WERI-Rb-1 (cell line): ENCODE measurements around the gene GGT1.
"Not testable (repeated sequence)": the region's sequence is repeated elsewhere in the genome, so short reads cannot be mapped to it uniquely, and the experiment has no call there.

Source experiments
- DNase-seq: peaks from one replicate; pipeline ENCODE4 v3.0.0-alpha.2; 2020
- H3K27ac ChIP-seq: fragments of 250-450 bp; sonication (Bioruptor Pico); 2 replicates; pipeline ENCODE4 v1.5.1; 2020; ENCODE audit warnings: mild to moderate bottlenecking, moderate library complexity
- H3K27me3 ChIP-seq: fragments of 250-450 bp; sonication (Bioruptor Pico); 2 replicates; pipeline ENCODE4 v1.5.1; 2021; ENCODE audit warnings: mild to moderate bottlenecking, low read depth, moderate library complexity; ENCODE audit not compliant: insufficient read depth, severe bottlenecking
- H3K36me3 ChIP-seq: fragments of 250-450 bp; sonication (Bioruptor Pico); 2 replicates; pipeline ENCODE4 v1.5.1; 2020; ENCODE audit warnings: mild to moderate bottlenecking, moderate library complexity
- H3K4me3 ChIP-seq: 2 replicates; pipeline ENCODE4 v1.5.1; 2011; ENCODE audit warnings: low read depth, mild to moderate bottlenecking, control low read depth, low read length
- H3K9me3 ChIP-seq: fragments of 250-450 bp; sonication (Bioruptor Pico); 2 replicates; pipeline ENCODE4 v1.5.1; 2021; ENCODE audit warnings: mild to moderate bottlenecking, moderate library complexity; ENCODE audit not compliant: severe bottlenecking
- TF ChIP-seq, protein P1 (sequence below): IDR thresholded peaks from 2 replicates; pipeline ENCODE4 v1.5.1; 2011; ENCODE audit warnings: low read depth, mild to moderate bottlenecking, control low read depth, inconsistent platforms, low read length

GGT1 gene

DNA sequence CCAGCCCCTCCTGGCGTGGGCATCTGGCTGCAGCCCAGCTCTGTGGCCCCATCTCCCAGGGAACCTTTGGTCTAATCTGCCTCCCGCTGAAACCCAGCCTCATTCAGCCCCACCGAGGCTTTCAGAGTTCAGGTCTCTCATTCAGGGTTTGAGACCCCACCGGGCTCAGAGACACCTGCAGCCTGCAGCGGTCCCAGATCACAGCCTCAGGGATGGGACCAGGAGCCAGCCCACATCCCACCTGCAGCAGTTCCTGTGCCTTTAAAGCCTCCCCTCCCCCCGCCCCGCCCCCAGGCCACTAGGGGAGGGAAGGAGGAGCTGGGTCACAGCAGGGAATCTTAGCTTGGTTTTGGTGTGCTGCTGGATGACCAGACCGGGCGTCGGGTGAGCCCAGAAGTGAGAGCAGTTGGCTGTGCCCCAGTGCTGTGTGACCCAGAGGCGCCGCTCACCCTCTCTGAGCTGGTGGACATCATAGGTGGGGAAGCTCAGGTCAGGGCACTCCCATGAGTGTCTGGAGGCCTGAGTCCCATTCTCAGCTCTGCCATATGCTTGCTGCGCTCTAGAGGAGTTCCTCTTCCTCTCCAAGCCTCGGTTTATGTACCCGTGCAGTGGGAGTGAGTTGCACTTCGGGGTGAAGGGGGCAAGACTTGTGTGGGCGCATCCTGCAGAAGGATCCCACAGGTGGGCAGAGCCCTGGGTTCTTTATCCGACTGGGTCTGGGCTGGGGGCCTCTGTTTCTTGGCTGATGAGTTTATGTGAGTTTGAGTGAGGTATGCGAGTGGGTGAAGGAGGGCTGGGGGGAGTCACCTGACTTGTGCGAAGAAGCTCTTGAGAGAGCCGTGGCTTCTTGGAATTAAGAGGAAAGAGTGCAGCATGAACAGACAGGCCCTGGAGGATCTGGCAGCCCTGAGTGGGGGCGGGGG, at the start of gene GGT1:
TSS of gene GGT1 (plus strand) at position 347 of the 923 bp plus-strand sequence. CDS start 7,889 bp downstream, outside the sequence.
- DNase-seq: peak; percentile 73
- H3K9me3 ChIP-seq, H3K36me3 ChIP-seq, H3K27me3 ChIP-seq: not testable (repeated sequence)
- peak within 1 kb of the TSS; percentile 39 for H3K4me3 ChIP-seq
- peak within 1 kb of the TSS; percentile 93 for H3K27ac ChIP-seq

DNA sequence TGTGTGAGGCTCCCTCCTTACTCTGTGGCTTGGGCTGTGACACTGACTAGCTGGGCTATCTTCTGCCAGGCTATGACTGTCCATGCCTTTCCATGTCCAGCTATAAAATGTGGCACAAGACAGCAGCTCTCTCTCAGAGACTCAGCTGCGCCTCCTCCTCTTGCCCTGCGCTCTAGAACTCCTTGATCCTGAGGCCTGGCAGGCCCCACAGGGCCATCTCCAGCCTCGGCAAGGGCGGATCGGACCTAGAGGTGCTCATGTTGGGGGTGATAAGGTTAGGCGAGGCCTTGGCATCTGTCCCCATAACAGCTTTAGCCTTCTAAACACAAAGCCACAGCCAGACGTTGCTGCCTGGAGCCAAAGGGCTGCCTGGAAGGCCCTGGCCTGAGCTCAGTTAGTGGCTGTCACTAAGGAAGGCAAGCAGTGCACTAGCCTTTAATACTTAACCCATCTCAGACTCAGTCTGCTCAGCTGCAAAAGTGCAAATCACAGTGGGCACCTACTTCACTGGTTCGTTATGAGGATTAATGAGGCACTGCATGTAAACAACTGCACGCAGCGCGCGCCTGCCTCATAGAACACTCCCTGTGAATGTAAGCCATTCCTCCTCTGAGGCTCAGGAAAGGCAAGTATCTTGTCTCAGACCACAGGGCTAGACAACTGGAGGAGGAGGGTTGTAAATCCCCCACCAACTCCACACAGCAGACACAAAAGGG, 49.2 kb upstream of the GGT1 start:
- Histone ChIP-seq H3K27me3 (no peaks in the 10 kb centered on the region), H3K27ac (peak overlapping the region; percentile 88), H3K36me3 (peaks cover 45% of the 10 kb centered on the region), H3K4me3 (peak overlapping the region; percentile 84), H3K9me3 (no peaks in the 10 kb centered on the region)
- DNase-seq: no peak
- TF ChIP-seq, protein P1, sequence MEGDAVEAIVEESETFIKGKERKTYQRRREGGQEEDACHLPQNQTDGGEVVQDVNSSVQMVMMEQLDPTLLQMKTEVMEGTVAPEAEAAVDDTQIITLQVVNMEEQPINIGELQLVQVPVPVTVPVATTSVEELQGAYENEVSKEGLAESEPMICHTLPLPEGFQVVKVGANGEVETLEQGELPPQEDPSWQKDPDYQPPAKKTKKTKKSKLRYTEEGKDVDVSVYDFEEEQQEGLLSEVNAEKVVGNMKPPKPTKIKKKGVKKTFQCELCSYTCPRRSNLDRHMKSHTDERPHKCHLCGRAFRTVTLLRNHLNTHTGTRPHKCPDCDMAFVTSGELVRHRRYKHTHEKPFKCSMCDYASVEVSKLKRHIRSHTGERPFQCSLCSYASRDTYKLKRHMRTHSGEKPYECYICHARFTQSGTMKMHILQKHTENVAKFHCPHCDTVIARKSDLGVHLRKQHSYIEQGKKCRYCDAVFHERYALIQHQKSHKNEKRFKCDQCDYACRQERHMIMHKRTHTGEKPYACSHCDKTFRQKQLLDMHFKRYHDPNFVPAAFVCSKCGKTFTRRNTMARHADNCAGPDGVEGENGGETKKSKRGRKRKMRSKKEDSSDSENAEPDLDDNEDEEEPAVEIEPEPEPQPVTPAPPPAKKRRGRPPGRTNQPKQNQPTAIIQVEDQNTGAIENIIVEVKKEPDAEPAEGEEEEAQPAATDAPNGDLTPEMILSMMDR: no peak

DNA sequence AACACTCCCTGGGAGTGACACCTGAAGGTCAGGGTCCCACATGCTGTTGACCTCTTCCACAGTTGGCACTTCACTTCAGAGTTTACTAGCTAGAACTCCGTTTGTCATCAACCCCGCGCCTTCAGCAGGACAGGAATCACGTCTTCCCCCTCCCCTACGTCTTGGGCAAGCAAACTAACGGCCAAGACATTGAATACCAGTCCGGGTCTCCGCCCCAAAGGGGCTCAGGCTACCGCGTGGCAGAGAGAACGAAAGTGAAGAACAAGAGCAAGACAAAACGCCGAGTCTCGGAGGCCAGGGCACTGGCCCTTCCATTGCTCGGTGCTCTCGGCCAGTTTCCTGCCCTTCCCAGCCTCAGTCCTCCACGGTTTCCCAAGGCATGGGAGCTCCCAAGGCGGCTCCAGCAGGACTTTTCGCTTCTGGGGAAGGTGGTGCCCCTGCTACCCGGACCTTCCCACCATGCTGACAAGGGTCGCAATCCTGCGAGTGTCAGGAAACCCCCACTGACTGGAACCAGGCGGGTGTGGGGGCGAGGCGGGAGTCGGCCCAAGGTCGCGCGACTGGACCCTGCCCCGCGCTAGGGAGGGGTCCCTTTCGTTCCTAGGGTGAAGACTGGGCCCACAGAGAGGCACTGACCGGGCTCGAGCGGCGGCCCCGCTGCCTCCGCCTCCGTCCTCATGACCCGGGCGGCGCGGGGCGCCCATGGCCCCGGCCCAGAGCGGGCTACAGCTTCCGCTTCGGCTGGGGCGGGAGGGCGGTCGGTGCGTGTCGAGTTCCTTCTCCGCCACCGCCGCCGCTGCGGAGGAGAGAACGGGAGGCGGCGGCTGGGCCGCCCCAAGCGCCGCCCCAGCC, 48.5 kb upstream of the GGT1 start, which contains the start of gene GUCD1:
TSS of gene GUCD1 (minus strand) at position 826 of the 852 bp plus-strand sequence. CDS start at position 679, 147 bp downstream.
- Histone ChIP-seq H3K36me3 (peaks cover 52% of the 10 kb centered on the region), H3K9me3 (no peaks in the 10 kb centered on the region), H3K27me3 (no peaks in the 10 kb centered on the region), H3K27ac (peak within 1 kb of the TSS; percentile 96), H3K4me3 (peak within 1 kb of the TSS; percentile 99)
- peak; percentile 15 for DNase-seq
- TF ChIP-seq, protein P1: no peak

DNA sequence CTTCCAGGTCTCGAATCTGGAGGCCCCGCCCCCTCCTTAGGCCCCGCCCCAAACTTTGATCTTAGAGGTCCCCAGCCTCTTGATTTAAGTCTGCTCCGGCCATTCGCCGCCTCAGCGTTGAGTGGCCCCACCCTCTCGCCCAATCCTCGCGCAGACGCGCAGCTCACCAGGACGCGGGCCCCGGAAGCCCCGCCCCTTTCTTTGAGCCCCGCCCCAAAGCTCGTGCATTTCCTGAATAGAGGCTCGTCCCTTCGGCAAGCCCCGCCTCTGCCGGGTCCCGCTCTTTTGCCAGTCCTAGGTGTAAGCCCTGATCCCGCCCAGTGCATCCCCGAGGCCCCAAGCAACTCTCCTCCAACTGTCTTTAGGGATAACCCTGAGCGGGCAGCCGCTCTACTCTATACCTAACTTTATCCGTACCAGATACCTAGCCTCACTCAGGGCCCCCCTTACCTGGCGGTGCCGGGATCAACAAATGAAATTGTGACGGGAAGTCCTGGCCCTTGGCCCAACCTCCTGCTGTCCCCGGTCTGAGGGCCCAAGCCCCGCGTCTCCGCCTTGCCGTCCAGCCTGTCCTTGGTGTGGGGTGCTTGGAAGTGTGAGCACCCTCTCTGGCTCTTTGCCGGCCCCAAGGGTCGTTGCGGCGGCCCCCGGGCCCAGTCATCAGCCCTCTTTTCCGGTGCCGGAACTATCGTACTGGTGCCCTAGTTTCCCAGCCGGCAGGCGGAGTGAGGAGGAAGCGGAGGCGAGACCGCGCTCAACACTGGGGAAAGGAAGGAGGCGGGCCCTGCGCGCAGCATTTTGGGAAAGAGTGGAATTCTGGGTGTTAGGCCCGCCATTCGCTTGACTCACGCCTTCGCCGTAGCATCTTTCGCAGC, 47.6 kb upstream of the GGT1 start, which contains the start of gene SNRPD3:
TSS of gene SNRPD3 (plus strand) at position 835 of the 875 bp plus-strand sequence. CDS start 1,676 bp downstream, outside the sequence.
- no peaks in the 10 kb centered on the region for H3K27me3 ChIP-seq
- H3K36me3 ChIP-seq: peaks cover 48% of the 10 kb centered on the region
- H3K27ac ChIP-seq: peak within 1 kb of the TSS; percentile 96
- TF ChIP-seq, protein P1: no peak
- peak within 1 kb of the TSS; percentile 99 for H3K4me3 ChIP-seq
- peak; percentile 99 for DNase-seq
- H3K9me3 ChIP-seq: no peaks in the 10 kb centered on the region

DNA sequence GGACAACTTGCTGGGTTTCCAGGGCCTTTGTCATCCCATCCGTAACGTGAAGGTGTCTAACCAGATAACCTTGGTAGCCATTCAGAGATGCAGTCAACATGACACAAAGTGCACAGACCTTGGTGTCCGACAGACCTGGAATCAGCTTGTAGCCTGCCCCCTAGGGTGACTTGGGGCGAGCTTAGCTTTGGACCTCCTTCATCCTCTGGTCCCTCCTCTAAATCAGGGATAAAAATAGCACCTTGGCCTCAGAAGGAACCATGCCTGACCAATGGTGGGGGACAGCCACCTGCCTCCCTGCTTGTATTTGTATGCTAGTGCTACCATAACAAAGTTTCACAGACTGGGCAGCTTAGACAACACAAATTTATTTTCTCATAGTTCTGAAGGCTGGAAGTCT, 43.5 kb upstream of the GGT1 start:
- peaks cover 67% of the 10 kb centered on the region for H3K36me3 ChIP-seq
- H3K9me3 ChIP-seq: no peaks in the 10 kb centered on the region
- H3K27me3 ChIP-seq: no peaks in the 10 kb centered on the region
- no peak overlapping the region for H3K27ac ChIP-seq
- peak; percentile 59 for DNase-seq
- no peak overlapping the region for H3K4me3 ChIP-seq
- TF ChIP-seq, protein P1: peak; percentile 27; the same call in 1 of the 2 replicates
